Measurements from ENCODE around the gene SVIL.

DNA sequence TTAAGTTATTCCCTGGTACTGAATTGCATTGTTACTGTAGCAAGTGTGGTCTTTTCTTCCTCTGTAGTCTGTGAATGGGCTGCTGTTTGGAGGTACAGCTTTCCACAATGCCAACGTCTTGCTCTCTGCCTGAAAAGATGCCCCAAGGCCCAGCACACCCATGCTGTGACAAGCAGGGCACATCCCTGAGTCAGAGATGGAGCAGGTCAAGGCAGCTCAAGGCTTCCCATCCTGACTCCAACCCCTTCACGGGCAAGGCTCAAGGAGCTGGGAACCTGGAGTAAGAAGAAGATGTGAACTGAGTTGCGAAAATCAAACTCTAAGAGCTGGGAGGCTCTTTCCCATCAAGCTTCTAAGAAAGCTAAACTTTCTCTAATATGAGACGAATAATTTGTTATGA is 27.2 kb downstream of the SVIL start:
- TF ChIP-seq, protein P1, sequence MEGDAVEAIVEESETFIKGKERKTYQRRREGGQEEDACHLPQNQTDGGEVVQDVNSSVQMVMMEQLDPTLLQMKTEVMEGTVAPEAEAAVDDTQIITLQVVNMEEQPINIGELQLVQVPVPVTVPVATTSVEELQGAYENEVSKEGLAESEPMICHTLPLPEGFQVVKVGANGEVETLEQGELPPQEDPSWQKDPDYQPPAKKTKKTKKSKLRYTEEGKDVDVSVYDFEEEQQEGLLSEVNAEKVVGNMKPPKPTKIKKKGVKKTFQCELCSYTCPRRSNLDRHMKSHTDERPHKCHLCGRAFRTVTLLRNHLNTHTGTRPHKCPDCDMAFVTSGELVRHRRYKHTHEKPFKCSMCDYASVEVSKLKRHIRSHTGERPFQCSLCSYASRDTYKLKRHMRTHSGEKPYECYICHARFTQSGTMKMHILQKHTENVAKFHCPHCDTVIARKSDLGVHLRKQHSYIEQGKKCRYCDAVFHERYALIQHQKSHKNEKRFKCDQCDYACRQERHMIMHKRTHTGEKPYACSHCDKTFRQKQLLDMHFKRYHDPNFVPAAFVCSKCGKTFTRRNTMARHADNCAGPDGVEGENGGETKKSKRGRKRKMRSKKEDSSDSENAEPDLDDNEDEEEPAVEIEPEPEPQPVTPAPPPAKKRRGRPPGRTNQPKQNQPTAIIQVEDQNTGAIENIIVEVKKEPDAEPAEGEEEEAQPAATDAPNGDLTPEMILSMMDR (IDR thresholded peaks at IDR 0.05), result no peak
- no peak for TF ChIP-seq POLR2A (IDR thresholded peaks at IDR 0.05; ENCODE audit: low read depth)

All from esophagus muscularis mucosa (tissue), 3 donors.